ENCODE results near the gene FGGY.
A peak's percentile ranks its signal among the peaks of the same experiment; 100 is the strongest.

FGGY gene

DNA sequence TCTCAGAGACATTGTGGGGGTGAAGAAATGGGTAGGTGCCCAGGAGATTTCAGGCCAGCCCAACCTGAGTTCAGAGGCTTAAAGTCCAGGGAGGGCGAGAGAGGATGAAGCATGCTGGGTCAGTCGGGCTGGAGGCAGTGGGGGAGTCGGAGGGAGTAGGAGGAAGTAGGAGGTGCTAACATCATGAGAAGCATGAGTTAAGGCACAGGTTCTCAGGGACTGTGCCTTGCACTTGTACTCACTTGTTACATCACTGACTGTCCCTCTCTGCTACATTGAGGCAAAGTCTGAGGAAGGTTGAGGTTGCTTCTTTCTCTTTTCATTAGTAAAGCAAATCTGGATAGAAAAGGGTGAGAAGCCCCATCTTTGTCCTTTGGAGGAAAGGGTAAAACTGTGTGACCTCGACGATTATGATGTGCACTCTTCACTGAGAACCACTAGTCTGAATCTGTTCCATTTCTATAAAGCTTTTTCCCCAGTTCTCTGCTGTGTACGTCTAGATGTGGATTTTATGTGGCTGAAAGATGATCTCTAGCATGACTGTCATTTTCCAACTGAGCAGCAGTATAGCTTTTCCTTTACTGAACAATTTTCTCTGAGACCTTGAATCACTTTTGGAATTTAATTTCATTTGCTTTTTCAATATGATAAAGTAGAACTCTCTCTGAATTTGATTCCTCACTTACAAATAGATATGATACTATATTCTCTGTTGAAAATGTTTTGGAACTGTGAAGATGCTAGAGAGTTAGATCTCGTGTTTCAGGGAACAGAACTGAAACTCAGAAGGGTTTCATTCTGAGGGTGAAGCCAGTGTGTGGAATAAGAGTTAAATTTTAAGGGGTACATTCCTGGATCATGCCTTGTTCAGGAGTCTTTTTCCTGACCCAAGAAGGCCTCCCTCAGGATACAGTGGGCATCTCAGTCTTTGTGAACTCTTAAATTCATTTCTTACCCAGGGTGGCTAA, 94.6 kb downstream of the FGGY start:
- DNase-seq = no peak

DNA sequence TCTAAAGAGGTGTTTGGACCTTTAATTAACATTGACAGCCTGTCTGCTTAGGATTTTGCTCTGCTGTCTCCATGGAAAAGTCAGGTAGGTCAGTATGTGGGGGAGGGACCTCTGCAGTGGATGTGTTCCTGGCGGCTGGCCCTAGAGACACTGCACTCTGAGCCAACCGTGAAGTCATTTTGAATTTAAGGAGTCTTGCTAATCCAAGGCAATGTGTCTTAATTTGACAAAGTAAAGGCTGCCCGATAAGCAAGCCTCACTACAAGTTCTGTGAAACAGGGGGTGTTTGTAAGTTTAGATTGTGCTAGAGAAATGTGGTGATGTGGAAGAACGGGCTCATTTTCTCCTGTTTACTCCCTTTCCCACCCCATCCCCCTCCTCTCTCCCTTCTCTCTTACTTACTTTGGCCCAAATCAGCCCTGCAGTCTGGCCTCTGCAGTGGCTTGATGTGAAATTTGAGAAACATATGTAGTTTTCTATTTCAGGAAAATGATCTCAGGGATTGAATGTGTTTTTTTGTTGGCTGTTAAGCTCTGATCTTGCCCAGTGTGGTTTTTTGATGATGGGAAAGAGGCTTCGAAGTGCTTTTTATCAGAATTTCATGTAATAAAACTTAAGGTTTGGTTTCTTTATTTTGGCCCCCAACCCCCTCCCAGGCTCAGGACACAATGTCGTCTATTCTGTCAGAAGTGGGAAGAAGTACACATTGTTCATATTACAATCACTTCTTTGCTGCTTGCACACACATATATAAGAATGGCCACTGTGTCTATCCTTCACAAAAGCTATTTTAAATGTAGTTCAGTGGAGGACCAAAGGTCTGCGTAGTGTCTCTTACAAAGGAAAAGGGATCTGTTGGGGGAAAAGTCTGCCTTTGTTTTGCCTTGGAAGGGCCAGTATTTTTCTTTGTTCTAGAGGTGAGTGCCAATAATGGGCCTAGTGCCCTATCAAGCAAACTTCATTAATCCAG, 96.6 kb downstream of the FGGY start:
- peak; percentile 75 for DNase-seq

- DNase-seq = no peak
Measured at GRCh38 chr1:59394706-59395425, 98.0 kb downstream of the FGGY start.

DNA sequence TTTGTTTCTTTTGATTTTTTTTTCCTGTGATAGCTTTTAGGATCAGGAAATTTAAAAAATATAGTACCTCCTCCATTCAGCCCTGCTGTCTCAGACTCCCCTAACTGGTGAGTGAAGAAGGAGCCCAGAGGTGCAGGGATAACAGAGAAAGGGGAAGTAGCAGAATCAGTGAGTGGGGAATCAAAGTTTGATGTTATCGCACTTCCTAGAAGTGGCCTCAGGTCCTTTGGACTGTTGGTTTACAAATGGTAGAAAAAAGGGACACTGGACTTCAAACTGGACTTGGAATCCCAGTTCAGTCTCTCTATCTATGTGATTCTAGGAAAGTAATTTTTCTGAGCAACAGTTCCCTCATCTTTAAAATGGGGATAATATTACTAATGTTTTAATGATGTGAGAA, 99.5 kb downstream of the FGGY start:
- DNase-seq = no peak

DNA sequence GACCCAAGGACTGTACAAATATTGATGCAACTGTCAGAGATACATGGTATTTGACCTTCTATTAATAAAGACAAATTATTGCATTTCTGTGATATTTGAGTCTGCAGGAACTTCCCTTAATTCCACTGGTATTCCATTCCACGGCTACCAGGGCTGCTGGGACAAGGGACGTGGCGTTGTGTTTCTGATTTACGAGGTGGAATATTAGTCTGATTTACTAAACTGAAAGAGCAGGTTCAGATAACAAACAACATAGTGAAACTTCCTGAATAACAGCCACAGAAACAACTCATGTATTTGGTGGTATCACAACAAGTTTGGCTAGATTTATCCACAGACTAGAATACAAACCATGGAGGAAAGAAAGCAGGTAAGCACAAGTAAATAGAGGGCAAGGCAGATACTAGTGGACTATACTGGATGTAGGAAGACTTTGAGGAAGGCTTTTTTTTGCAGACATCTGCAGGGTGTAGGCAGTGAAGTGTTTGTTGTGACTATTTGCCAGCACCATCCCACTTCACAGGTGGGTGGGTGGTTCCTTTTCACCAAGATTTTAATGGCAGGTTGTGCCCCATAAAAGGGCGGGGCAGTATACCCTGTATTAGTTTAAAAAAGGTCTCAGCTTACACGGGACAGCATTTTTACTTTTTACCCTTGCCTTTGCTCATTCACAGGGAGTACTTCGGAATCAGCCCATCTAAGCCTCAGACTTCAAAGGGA, 100.4 kb downstream of the FGGY start:
- no peak for DNase-seq

DNA sequence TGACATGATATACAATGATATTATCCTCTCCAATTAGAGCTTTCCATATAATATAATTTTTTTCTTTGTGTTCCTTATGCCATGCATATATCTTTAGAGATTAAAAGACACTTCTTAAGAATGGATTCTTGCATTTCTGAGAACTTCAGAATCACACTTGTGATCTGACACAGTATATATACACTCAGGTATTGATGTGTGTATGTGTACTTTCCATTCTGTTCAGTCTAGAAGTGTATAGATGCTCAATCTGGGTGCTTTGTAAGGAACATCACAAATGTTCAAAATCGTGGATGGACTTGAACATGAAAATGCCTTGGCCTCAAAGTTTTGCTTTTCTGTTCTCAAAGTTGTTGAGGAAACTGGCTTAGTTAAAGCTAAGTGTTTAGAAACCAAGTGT, 102.7 kb downstream of the FGGY start:
- DNase-seq = no peak

GRCh38 chr1:59401581-59401980, 104.7 kb downstream of the FGGY start:
- DNase-seq = no peak

DNA sequence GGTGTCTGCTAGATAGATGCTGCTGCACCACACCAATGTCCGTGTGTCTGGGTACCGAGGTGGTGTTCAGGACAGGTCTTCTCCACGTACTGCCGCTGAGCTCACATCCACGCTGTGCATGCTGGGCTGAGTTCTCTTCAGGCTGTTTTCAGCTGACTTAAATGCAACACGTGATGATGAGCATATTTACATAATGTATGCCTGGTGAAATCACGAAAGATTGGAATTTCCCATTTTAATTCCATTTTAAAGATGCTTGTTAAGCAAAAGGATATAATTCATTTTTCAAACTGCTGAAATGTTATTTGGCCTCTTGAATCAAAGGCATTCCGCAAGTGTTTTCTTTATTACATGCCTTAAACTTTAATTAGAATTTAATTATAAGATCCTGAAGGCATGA, 107.9 kb downstream of the FGGY start:
- DNase-seq = no peak

DNA sequence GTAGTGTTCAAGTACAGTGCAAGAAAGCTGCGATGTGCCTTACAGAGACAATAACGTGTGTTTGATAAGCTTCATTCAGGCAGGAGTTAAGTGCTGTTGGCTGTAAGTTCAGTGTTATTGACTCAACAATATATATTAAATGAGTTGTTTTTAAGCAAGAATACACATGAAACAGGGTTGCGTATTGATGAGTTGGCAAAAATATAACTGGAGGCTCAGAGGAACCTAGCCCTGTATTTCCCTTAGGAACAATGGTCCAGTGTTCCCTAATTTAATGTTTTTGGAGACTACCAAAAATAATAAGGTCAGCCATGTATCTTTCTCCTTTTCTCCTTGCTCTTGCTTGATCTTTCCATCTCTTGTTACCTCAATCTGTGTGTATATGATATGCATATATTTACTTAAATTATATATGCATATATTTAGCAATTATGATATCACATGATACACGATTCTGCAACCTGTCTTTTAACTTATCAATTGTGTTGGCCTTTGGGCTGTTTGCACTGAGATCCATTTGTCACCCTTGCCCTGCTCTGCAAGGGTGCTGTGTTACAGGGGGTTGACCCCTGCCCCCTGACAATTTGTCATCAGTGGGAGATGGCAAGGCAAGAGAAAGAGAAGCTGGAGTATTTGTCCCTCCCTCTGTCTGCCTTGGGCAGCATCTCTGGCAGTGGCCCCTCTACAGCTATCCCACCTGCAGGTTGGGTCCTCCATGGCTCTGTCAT, 109.7 kb downstream of the FGGY start:
- no peak for DNase-seq

DNA sequence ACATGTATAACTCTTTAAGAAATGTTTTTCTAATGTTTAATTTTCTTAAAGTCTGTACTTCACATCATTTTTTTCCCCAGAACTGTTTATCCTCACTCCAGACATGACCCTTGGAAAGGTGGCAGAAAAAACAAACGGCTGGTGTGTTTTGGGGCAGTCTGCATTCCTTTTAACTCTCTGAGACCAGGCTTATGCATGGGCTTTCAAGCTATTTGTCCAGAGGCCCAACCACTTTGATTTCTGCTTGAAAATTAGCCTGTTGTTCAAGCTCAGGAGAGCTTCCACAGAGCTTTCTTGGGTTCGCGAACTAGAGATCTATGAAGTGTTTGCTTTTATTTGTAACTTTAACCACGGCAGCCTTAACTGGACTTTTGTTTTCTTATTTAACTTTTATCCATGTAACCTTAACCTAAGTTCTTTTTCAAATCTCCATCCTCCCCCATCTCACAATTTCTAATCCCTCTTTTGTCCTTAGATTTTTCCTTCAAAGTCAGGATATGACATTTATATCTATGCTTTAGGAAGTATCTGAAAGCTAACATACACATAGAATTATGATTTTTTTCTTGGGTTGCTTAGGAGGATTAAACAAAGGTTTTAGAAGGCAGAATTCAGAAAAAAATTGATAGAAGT, 111.8 kb downstream of the FGGY start:
- DNase-seq = no peak

GRCh38 chr1:59409549-59409948, 112.7 kb downstream of the FGGY start:
- no peak for DNase-seq

DNA sequence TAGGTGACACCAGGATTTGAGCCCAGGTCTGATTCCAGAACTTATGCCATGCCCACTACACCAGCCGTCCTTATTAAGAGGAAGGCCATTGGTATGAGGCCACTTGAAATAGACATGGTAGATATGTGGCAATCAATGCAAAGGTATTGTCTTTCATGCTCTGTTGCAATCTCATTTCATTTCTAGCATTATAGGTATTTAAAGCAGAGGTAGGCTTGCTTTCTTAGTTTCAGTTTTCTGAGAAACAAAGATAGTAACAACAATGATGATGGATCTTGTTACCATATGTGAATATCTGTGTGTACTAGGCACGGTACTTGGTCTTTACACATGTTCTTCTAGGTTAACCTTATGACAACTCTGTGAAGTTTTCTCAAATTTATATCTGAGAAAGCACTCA, 113.1 kb downstream of the FGGY start:
- no peak for DNase-seq

DNA sequence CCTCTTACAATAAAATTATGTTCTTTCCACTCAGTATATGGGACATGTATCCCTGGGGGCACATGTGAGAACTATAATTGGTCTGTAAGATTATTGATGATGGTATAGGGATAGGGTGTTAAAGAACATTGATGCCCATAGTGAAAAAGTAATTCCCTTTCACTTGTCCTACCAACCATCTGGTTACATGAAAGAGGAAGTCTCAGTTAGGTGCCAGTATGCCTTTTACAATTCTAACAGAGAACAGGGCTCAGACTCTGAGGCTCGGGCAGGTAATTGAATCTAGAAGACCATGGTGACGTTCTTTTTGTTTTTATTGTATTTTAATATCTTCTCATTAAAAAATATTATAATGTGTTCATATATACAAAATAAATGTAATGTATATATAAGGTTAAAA, 113.6 kb downstream of the FGGY start:
- DNase-seq = no peak

DNA sequence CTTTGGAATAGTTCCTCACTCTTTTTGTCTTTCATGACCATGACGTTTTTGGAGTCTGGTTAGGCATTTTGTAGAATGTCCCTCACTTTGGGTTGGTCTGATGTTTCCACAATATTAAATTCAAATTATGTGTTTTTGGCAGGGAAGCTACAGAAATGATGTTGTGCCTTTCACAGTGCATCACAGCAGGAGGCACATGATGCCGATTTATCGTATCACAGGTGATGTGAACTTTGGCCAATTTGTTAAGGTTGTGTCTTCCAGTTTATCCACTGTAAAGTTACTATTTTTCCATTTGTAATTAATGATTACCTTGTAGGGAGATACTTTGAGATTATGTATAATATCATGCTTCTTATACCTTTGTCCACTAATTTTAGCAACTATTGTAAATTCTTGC, 114.3 kb downstream of the FGGY start:
- no peak for DNase-seq

DNA sequence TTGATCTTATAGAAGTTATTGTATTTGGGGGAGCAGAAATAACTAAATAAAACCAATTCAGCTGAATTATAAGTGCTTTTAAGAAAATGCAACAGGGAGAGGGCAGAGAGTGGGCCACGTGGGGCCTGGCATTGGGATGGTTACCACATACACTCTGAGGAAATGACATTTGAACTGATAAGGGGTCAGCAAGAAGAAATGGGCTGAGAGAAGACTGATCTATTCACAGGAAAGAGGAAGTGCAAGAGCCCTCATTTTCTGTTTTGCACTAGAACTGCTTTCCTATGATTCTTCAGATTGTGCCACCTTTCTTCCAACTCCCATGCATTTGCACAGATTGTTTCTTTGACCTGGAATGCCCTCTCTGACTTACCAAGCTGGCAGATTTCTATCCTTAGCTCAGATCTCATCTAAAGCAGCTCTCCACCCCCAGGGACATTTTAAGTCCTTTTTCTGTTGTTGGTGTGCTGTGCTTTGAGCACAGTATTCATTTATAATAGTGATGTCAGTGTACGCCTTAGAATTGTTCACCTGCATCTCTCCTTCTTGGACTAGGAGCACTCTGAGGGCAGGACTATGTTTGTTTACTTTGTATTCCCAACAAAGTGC, 115.9 kb downstream of the FGGY start:
- DNase-seq = no peak

GRCh38 chr1:59413327-59413720, 116.4 kb downstream of the FGGY start:
- DNase-seq = no peak

- no peak for DNase-seq
Measured at GRCh38 chr1:59414406-59415133, 117.7 kb downstream of the FGGY start.

- DNase-seq = no peak
Measured at GRCh38 chr1:59415286-59415850, 118.5 kb downstream of the FGGY start.

GRCh38 chr1:59415881-59416280, 119.0 kb downstream of the FGGY start:
- DNase-seq = no peak

GRCh38 chr1:59417406-59417805, 120.5 kb downstream of the FGGY start:
- DNase-seq = no peak

Measured in retina (tissue), 1 donor.